Activated CD8-positive, alpha-beta memory T cell treated with anti-CD3 and anti-CD28 coated beads for 4 hours (primary cell): ENCODE measurements around the gene SYPL1.

Experiments used
- DNase-seq, 2 donors: peaks; one replicate each; pipeline ENCODE4 v3.0.0-alpha.2; 2020; ENCODE audit warnings: low read depth in 2 of 2

The SYPL1 gene

GRCh38 chr7:106067678-106068077, 44.4 kb downstream of the SYPL1 start:
- DNase-seq: no peak

- no peak for DNase-seq
Observed at GRCh38 chr7:106065575-106066500, 46.3 kb downstream of the SYPL1 start.

- DNase-seq: no peak
Observed at GRCh38 chr7:106064771-106065574, 47.1 kb downstream of the SYPL1 start.

GRCh38 chr7:106064316-106064715, 47.8 kb downstream of the SYPL1 start:
- no peak for DNase-seq

- DNase-seq: no peak
Observed at GRCh38 chr7:106063692-106064091, 48.4 kb downstream of the SYPL1 start.

GRCh38 chr7:106063024-106063423, 49.1 kb downstream of the SYPL1 start:
- no peak for DNase-seq

- DNase-seq: no peak
Observed at GRCh38 chr7:106062521-106062931, 49.6 kb downstream of the SYPL1 start.

- no peak for DNase-seq
Observed at GRCh38 chr7:106062006-106062405, 50.1 kb downstream of the SYPL1 start.

GRCh38 chr7:106061301-106061979, 50.7 kb downstream of the SYPL1 start:
- DNase-seq: no peak

- no peak for DNase-seq
Observed at GRCh38 chr7:106060394-106060920, 51.7 kb downstream of the SYPL1 start.

- no peak for DNase-seq
Observed at GRCh38 chr7:106059556-106059955, 52.6 kb downstream of the SYPL1 start.

GRCh38 chr7:106058928-106059324, 53.2 kb downstream of the SYPL1 start:
- no peak for DNase-seq

- DNase-seq: no peak
Observed at GRCh38 chr7:106057962-106058927, 53.9 kb downstream of the SYPL1 start.

- no peak for DNase-seq
Observed at GRCh38 chr7:106057204-106057961, 54.7 kb downstream of the SYPL1 start.

- DNase-seq: peak; percentile 42 to 48
Observed at GRCh38 chr7:106056513-106057203, 55.5 kb downstream of the SYPL1 start.

- no peak for DNase-seq
Observed at GRCh38 chr7:106054971-106055532, 57.1 kb downstream of the SYPL1 start.

- no peak for DNase-seq
Observed at GRCh38 chr7:106054156-106054910, 57.8 kb downstream of the SYPL1 start.

- DNase-seq: no peak
Observed at GRCh38 chr7:106053109-106053508, 59.0 kb downstream of the SYPL1 start.
